ENCODE data around the gene PRRT2.

PRRT2 gene

DNA sequence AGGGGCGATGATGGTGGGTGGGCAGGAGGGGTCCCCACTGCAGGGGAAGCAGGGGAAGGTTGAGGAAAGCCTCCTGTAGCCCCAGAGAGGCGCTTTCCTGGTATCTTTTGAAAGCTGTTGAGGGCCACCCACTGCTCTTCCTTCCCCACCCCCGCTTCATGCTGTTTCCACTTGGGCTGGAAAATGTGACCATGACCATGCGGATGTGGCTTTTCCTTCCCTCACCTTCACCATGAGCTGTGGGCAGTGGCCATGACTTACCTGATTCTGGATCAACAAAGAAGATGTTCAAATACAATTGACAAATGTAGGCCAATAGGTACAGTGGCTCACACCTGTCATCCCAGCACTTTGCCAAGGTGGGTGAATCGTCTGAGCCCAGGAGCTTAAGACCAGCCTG lies 22.1 kb downstream of the PRRT2 start:
- no peak overlapping the region for H3K27ac ChIP-seq
- TF ChIP-seq, protein P1, sequence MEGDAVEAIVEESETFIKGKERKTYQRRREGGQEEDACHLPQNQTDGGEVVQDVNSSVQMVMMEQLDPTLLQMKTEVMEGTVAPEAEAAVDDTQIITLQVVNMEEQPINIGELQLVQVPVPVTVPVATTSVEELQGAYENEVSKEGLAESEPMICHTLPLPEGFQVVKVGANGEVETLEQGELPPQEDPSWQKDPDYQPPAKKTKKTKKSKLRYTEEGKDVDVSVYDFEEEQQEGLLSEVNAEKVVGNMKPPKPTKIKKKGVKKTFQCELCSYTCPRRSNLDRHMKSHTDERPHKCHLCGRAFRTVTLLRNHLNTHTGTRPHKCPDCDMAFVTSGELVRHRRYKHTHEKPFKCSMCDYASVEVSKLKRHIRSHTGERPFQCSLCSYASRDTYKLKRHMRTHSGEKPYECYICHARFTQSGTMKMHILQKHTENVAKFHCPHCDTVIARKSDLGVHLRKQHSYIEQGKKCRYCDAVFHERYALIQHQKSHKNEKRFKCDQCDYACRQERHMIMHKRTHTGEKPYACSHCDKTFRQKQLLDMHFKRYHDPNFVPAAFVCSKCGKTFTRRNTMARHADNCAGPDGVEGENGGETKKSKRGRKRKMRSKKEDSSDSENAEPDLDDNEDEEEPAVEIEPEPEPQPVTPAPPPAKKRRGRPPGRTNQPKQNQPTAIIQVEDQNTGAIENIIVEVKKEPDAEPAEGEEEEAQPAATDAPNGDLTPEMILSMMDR (IDR thresholded peaks at IDR 0.05) = no peak
- TF ChIP-seq ZFX (IDR thresholded peaks at IDR 0.05; ENCODE audit: borderline replicate concordance) = no peak

DNA sequence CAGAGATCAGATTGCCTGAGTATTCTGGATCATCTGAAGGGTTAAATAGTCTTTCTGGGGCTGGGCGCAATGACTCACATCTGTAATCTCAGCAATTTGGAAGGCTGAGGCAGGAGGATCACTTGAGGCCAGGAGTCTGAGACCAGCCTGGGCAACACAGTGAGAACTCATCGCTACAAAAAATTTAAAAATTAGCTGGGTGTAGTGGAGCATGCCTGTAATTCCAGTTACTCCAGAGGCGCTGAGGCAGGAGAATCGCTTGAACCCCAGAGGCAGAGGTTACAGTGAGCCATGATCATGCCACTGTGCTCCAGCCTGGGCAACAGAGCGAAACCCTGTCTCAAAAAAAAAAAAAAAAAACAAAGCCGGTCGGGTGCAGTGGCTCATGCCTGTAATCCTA lies 23.9 kb downstream of the PRRT2 start:
- TF ChIP-seq, protein P1 (IDR thresholded peaks at IDR 0.05) = no peak

DNA sequence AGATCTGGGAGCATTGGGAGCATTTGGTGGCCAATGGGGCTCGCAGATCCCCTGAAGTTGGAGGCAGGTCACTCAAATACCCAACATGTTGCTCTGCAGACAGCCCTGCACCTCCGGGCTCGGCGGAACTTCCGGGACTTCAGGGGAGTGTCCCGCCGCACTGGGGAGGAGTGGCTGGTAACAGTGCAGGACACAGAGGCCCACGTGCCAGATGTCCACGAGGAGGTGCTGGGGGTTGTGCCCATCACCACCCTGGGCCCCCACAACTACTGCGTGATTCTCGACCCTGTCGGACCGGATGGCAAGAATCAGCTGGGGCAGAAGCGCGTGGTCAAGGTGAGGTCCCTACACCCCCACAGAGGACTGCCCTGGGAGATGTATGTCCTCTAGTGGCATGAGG lies 24.6 kb downstream of the PRRT2 start:
- H3K27ac ChIP-seq = no peak overlapping the region
- TF ChIP-seq, protein P1 (IDR thresholded peaks at IDR 0.05) = no peak
- TF ChIP-seq ZFX (IDR thresholded peaks at IDR 0.05; ENCODE audit: borderline replicate concordance) = no peak

More for the DNA sequence above, 23.9 kb downstream of the PRRT2 start:
- H3K27ac ChIP-seq = no peak overlapping the region

DNA sequence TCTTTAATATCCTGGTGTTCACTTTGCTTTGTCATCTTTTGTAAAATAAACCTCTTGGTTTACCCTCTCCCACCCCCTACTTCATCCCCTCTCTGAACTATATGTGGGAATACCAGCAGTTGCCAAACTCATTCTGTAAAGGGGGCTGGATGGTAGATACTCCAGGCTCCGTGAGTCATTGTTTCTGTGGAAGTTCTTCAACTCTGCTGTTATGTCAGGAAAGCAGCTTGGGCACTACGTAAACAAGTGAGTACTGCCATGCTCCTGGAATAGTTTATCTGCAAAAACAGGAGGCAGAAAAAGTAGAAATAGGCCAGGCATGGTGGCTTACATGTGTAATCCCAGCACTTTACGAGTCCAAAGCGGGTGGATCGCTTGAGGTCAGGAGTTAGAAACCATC lies 25.8 kb downstream of the PRRT2 start:
- TF ChIP-seq, protein P1 (IDR thresholded peaks at IDR 0.05) = no peak
- no peak for TF ChIP-seq ZFX (IDR thresholded peaks at IDR 0.05; ENCODE audit: borderline replicate concordance)
- no peak overlapping the region for H3K27ac ChIP-seq

DNA sequence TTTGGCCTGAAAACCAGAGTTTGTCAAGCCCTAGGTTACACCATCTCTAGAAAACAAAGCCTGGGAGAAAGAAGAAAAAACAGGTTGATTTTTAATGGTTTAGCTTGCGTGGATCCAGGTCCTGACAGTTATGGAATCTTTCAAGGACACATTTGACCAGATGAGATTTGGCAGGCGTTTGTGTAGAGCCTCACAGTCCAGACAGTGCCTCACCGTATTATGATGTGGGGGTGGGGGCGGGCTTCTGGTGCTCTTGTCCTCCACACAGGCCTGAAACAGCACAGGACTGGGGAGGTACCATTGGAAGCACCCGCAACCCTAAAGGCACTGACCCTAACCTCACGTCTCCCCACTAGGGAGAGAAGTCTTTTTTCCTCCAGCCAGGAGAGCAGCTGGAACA lies 27.8 kb downstream of the PRRT2 start:
- H3K27ac ChIP-seq = no peak overlapping the region
- TF ChIP-seq ZFX (IDR thresholded peaks at IDR 0.05; ENCODE audit: borderline replicate concordance) = no peak
- TF ChIP-seq, protein P1 (IDR thresholded peaks at IDR 0.05) = no peak

DNA sequence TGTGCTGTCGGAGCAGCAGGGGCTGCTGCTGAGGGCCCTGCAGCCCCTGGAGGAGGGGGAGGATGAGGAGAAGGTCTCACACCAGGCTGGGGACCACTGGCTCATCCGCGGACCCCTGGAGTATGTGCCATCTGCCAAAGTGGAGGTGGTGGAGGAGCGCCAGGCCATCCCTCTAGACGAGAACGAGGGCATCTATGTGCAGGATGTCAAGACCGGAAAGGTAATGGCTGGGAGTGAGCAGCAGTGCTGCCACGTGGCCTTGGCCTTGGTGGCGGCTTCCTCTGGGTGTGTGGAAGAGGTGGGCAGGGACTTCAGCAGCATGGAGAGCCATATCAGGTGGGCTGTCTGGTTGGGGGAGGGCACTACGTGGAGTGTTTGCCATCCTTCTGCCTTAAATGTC lies 28.2 kb downstream of the PRRT2 start:
- TF ChIP-seq, protein P1 (IDR thresholded peaks at IDR 0.05) = no peak
- TF ChIP-seq ZFX (IDR thresholded peaks at IDR 0.05; ENCODE audit: borderline replicate concordance) = no peak
- no peak overlapping the region for H3K27ac ChIP-seq

DNA sequence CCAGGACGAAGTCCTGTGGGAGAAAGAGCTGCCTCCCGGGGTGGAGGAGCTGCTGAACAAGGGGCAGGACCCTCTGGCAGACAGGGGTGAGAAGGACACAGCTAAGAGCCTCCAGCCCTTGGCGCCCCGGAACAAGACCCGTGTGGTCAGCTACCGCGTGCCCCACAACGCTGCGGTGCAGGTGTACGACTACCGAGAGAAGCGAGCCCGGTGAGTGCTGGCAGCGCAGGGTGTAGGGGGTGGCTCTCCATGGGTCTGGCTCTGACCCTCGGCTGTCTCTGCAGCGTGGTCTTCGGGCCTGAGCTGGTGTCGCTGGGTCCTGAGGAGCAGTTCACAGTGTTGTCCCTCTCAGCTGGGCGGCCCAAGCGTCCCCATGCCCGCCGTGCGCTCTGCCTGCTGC lies 29.6 kb downstream of the PRRT2 start:
- TF ChIP-seq, protein P1 (IDR thresholded peaks at IDR 0.05) = no peak
- no peak for TF ChIP-seq ZFX (IDR thresholded peaks at IDR 0.05; ENCODE audit: borderline replicate concordance)
- H3K27ac ChIP-seq = no peak overlapping the region

Data from 22Rv1 (cell line).